COR-L47 (cell line): ENCODE measurements around the gene PMS1.
"Not testable (repeated sequence)": the region's sequence is repeated elsewhere in the genome, so short reads cannot be mapped to it uniquely, and the experiment has no call there.

Source experiments
- DNase-seq: peaks from one replicate; lab custom pipeline; 2025; lab: John Stamatoyannopoulos, UW

The PMS1 gene

DNA sequence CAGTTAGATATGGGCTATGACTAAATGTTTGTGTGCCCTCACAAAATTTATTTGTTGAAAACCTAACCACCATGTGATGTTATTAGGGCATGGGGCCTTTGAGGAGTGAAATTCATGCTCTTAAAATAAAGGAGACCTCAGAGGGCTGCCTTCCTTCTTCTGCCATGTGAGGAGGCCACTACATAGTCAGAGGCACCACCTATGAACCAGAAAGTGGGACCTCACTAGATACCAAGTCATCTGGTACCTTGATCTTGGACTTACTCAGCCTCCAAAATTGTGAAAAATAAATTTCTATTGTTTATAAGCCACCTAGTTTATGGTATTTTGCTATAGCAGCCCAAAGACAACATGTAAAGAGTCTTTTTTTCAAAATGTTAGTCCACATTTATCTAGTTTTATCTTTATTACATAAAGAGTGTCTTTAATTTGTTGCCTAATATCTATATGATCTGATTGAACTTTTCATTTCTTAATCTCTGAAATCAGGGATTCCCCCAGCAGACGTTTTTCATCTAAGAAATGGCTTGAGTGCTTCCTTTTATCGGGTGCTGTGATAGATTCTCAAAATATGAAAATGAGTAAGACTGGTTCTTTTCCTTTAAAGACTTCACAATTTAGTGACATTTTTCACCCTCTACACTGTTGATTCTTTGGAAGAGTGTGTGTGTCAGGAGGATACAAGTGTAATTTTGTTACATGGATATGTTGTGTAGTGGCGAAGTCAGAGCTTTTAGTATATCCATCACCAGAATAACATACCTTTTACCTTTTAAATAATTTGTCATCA lies 34.2 kb downstream of the PMS1 start:
- no peak for DNase-seq

- no peak for DNase-seq
These were observed 35.1 kb downstream of the PMS1 start for GRCh38 chr2:189819297-189819704.

GRCh38 chr2:189821953-189822748 lies 37.9 kb downstream of the PMS1 start:
- no peak for DNase-seq

GRCh38 chr2:189824694-189825396 lies 40.6 kb downstream of the PMS1 start:
- DNase-seq = no peak

DNA sequence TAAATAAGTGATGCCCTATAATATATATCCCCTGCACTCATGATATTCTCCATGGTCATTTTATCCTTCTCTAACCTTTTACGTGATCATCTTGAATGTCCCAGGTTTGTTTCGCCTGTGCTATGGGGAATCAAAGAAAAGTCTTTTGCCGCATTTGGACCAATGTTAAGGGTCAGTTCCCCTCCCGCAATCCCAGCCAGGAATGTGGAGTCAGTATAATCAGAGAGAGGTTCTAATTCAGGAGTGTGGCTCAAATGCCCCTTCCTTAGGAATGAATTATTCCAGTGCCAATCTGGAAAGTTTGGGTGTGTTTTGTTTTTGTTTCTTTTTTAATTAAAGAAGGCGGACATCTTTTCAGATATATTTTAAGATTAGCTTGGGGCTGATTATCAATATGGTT lies 41.8 kb downstream of the PMS1 start:
- DNase-seq = no peak

- DNase-seq = no peak
These were observed 45.0 kb downstream of the PMS1 start for GRCh38 chr2:189829102-189829833.

GRCh38 chr2:189830510-189830909 lies 46.3 kb downstream of the PMS1 start:
- no peak for DNase-seq

DNA sequence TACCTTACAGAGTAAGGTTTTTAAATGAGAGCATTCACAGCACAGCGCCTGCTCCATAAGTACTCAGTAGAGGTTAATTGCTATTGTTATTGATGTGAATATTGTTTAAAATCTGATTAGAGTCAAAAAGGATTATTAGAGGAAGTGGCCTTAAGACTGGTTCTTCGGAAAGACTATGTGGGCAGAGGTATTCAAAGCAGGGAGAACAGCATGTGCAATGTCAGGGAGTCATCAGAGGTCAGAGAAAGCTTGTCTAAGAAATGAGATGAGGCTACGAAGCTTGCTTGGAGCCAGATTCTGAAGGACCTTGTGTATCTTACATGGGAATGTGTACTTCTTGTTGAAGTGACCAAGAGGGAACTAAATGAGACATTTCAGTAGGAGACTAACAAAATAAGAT lies 49.8 kb downstream of the PMS1 start:
- DNase-seq = no peak

GRCh38 chr2:189834642-189835041 lies 50.4 kb downstream of the PMS1 start:
- not testable (repeated sequence) for DNase-seq

GRCh38 chr2:189835855-189836558 lies 51.8 kb downstream of the PMS1 start:
- no peak for DNase-seq

- DNase-seq = no peak
These were observed 52.4 kb downstream of the PMS1 start for GRCh38 chr2:189836644-189837043.

DNA sequence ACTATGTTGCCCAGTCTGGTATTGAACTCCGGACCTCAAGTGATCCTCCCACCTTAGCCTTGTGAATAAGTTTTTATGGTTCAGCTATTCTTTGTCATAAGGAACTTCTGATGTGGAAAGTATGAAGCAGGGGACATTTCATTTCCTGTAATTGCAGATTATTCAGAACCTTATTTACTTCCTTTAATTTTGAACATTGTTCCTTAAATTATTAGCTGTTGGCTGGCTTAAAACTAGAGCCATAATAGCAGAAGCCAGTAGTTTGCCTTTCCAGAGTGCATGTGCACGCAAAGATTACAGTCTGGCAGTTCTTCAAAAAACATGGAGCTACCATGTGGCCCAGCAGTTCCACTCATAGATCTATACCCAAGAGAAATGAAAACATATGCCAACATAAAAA lies 53.1 kb downstream of the PMS1 start:
- no peak for DNase-seq

DNA sequence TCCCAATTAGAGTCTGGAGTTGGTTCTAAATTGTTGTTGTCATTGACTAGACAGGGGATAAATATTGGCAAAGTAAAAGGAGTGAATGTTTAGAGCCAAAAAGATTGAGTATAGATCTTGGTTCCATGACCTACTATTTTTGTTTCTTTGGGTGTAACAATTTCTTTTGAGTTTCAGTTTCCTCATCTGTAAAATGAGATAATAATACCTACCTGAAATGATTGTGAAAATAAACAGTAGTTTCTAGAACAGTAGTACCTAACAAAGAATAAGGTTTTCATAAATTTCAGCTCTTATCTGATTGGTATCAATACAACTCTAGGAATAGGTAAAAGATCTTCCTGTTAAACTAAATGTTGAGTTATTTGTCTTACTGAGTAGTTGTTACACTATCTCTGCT lies 56.8 kb downstream of the PMS1 start:
- no peak for DNase-seq

DNA sequence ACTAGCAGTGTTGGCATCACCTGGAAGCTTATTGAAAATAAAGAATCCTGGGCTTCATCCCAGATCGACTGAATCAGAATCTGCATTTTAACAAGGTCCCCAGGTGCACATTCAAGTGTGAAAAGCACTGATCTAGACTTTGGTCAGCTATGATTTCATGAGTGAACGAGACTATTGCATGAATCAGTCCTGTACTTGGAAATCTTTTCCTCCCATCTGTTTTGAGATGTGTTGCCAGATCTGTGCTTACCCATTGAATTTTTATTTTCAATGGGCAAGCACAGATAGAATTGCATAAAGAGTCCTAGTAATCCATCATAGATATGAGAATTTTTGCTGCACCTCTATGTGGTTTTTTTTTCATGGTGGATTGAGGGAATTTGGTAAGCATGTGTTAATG lies 64.0 kb downstream of the PMS1 start:
- DNase-seq = no peak

DNA sequence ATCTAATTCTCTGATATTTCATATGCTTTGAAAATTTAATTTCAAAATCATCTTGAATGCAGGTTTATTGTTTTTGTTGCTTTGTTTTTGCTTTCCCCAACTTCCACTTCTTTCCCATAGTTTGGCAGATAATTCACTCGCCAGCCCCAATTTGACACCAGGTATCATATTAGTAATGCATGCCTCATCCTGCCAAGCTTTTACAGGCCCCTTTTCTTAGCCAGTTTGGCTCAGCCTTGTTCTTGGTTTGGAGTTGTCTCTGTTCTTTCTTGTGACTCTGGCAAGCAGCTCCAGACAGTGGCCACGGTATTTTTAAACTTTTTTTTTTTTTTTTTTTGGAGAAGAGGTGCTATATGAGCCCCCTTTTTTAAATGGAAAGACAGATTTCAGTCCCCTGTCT lies 65.3 kb downstream of the PMS1 start:
- no peak for DNase-seq

DNA sequence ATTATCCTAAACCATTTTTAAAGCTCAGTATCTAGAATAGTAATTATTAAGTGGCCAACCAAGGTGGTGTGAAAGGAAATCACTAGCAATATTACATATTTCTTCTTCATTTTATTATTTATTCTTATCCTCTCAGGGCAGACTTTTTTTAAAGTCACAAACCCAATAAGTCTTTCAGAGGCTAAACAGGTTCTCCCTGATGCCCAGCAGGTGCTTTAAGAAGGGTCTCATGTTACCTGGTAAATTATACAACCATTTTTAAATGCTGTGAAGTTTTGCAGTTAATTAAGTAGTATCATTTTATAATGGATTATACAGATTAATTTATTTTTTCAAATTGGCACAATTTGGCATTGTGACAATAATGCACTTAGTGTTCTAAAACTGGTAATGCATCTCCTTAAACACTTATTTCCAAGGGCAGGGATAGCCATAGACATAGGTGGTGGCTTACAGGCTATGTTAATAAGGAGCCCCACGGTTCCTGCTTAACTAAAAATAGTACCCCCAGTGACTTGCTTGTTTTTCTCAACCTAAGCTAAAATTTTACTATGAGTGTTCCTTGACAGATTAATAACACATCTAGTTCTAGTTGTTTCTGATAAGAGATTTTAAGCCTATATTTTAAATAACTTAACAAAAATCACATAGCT lies 67.0 kb downstream of the PMS1 start:
- peak; percentile 11 for DNase-seq

GRCh38 chr2:189854187-189854586 lies 69.9 kb downstream of the PMS1 start:
- no peak for DNase-seq

DNA sequence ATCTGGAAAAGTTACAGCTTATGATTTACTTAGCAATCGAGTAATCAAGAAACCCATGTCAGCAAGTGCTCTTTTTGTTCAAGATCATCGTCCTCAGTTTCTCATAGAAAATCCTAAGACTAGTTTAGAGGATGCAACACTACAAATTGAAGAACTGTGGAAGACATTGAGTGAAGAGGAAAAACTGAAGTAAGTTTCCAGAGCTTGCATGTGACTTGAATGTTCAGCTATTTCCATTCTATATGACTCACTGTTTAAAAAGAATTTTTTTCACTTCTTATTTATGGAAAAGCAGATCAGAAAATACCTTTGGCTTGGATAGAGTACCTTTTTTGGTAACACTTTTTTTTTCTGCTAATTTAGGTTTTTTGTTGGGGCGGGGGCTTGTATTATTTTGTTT lies 70.7 kb downstream of the PMS1 start:
- no peak for DNase-seq

DNA sequence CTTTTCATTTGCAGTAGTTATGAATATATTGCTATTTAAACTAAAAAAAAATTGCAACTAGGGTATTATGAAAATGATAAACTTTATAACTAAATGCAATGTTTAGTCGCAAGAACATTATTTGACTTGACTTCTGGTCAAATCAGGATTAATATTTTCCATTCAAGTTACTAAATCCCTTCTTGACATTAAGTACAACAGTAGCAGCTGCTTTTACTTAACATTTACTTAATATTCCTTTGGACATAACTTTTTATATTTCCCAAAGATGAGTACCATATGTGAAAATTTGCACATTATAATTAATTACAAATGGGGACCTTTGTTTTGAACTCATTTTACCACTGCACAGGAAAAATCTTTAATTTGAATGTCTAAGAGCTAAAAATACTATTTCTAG lies 74.0 kb downstream of the PMS1 start:
- no peak for DNase-seq

DNA sequence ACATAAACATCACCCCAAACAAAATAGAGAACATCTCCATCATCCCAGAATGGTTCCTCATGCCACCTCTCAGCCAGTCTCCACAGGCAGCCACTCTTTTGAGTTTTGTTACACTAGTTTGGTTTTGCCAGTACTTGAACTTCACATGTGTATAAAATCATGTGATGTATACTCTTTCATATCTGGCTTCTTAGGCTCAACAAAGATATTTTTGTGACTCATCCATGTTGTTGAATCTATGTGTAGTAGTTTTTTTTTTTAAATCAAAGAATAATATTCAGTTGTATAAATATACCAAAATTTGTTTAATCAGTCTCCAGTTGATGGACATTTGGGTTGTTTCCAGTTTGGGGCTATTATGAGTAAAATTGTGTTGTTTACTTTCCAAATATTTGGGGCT lies 75.9 kb downstream of the PMS1 start:
- DNase-seq = no peak

DNA sequence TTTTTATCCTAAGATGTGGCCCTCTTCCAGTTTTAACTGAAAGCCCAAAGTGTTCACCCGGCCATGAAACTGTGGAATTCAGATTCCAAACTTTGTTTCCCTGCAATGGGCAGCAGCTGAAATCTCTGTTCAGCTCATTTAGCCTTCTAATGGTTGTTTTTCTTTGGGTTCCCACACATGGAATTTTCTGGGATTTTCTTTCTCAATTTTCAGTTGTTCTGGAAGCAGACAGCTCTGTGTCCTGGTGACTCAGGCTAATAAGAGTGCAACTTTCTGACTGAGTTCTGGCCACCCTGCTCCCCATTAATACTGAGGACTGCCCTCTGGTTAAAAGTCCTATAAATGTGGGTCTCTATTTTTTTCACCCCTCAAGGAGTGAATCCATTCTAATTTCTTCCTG lies 78.5 kb downstream of the PMS1 start:
- DNase-seq = no peak
